GM18517 (cell line): ENCODE results near the gene ADCY2.

Experiments
- ATAC-seq: cut with Tn5 transposase; IDR thresholded peaks from one replicate; pipeline ENCODE4 v1.9.1; 2021; ENCODE audit warnings: mild to moderate bottlenecking, moderate library complexity; ENCODE audit not compliant: unreplicated experiment

The ADCY2 gene

DNA sequence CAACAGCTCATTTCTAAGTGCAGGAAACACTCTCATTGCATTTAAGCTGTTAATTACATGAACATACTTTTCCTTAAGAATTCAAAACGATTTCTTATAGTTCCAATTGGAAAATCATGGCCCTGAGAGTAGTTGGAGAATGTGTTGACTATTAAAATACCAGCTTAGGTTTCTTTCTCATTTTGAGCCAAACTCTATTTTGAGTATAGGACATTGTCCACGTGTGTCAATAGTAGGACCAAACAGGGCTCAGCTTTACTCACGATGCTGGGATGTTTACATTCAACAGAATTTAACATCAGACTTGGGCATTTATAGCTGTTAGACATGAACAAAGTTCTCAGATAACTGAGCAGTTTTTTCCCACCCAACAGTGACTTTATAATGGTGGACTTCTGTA lies 39.6 kb downstream of the ADCY2 start:
- no peak for ATAC-seq

DNA sequence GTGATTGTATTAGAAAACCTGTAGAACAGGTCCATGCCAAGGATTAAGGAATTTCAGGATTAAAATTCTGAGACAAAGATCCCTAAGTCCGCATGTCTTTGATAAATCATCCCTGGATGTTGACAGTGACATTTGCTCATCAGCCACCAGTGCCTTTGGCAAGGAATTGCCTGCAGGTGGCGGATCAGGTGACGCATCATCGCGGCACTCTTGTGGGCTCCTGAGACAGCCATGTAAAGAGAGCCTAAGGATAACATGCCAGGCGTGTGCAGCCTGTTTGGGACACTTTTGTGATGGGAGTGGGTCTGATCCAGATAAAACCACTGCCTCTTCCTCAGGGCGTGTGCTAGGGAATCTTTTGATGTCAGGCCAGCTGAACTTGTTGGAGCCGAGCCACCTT lies 40.6 kb downstream of the ADCY2 start:
- ATAC-seq = no peak

DNA sequence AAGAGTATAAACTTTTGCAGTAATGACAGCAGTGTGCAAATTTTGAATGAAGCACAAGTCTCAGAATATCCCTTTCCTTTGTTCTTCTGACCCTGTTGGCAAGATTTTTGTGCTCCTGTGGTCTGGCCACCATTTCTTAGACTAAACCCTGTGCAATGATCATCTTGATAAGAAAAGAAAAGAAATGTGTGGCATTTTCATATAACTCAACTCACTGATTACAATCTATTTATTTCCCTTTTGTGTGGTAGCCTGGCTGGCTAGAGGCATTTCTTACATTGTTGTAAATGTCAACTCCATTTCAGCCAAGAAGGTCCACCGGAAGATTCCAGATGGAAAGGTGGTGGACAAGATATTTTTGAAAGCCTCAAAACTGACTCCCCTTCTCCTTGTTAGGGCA lies 41.9 kb downstream of the ADCY2 start:
- ATAC-seq = no peak

DNA sequence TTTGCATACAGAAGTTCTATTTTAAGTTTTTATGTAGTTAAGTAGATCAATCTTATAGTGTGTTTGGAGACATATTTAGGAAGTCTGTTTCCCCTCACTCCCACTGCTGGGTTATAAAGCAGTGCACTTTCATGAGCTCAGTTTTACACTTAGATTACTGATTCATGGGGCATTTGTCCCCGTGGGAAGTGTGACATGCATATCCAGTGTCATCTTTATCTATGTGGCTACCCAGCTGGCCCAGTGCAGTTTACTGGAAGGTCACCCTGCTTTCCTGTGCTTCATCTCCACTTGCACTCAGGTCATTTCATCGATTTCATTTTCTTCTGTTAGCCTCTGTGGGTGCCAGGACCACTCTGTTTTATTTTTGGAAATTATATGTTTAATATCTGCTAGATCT lies 49.1 kb downstream of the ADCY2 start:
- no peak for ATAC-seq

DNA sequence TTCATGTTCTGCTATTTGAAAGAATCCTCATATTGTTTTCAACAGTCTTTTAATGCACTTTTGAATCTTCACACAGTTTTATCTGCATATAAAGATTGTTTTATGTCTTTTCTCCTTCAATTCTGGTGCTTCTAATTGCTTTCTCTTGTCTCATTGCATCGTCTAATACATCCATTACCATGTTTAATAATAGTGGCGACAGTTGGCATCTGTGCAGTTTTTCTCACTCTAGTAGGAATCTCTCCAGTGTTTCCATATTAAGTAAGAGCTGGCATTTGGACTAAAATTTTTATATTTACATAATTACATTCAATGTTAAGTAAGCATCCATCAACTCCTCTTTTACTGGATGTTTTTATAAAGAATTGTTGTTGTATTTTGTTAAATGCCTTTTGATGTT lies 49.9 kb downstream of the ADCY2 start:
- no peak for ATAC-seq

DNA sequence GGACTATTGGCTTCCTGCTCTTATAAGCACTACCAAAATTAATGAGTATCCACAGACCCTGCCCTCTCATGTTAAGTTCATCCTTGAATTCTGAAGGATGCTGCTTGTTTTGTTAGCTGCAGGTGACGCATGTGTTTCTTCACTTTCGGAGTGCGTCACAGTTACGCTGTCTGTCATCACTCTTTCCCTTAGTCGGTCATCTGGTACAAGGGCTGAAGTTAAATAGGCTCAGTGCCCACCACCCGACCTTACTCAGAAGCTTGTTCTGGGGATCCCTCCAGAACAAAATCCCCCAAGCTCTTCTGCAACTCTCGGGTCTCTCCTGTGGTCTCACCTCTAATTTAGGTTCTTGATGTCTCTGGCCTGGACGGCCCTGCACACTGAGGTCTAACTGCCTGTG lies 51.0 kb downstream of the ADCY2 start:
- ATAC-seq = no peak

DNA sequence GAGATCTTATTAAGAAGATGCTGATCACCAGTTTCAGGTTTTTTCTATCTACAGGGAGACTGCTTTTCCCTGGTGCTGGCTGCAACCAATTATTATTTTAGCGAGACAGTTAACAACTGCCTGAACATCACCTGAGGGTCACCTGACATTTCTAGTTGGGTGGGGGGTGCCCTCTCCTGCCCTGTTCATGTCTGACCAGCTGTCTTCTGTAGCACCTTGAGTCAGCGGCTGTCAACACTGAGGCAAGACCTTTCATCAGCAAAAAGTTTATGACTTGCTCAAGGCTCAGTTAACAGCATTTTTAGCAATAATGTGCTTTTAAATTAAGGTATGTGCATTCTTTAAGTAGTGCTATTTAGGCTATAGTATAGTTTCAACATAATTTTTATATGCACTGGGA lies 58.0 kb downstream of the ADCY2 start:
- no peak for ATAC-seq

DNA sequence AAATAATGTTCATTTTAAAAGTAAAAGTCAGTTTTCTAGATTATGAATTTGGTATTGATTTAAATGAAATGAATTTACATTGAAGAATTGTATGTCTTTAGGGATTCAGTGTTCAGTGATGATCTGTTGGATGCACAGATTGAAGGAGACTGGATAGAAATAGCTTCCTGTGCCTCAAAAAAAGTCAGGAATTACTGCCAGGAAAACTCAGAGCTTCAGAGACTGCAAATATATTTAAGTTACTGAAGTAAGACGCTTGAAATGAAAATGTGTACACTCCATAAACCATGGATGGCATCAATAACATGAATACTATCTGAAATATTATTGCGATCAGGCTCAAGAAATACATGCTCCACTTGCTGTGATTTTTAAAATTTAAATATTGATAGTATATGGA lies 60.3 kb downstream of the ADCY2 start:
- ATAC-seq = no peak

DNA sequence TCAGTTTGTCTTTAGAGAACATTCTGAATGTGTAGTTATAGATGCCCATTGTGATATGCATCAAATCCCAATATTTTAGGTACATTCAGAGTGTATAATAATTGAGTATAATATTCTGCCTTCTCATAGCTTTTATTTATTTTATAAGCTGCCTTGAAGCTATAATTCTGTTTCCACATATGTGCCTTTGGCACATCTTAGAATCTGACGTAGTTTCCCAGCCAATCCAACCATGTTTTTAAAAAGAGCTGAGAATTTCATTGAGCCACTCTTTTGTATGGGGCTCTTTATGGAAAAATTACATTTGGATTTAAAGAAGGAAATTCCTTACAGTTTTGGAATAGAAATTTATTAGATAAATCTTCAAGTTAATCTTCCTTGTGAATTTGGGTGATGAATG lies 65.4 kb downstream of the ADCY2 start:
- no peak for ATAC-seq

DNA sequence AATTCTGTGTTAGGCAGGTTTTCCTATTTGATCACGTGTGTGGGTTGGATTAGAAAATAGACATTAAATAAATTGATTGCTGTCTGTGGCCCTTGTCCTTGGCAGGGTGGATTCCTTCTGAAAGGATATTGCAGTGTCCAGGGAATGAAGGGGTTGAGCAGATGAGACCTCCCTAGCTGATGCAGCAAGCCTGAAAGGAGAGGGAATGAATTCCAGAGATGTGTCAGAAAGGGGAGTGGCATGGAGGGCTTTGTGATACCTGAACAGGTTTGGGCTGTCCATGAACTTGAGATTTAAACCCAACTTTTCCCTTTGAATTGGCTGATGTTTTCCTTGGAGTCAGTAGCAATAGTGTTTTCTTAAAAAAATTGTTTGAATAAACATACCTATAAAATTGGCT lies 66.8 kb downstream of the ADCY2 start:
- ATAC-seq = no peak

DNA sequence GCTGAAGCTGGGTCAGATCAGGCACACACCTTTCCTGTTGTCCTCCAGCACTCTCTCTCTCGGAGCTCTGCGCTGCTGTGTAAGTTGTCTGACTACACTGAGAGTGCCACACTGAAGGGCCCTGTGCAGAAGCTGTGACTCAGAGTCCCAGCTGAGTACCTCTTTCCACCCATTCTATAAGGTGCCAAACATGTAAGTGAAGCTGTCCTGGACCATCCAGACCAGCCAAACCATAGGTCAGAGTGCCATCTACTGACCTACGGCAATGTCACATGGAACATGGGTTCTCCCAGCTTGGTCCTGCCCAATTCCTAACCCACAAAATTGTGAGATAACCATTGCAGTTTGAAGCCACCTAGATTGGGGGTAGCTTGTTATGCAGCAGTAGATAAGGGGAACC lies 68.2 kb downstream of the ADCY2 start:
- ATAC-seq = no peak

DNA sequence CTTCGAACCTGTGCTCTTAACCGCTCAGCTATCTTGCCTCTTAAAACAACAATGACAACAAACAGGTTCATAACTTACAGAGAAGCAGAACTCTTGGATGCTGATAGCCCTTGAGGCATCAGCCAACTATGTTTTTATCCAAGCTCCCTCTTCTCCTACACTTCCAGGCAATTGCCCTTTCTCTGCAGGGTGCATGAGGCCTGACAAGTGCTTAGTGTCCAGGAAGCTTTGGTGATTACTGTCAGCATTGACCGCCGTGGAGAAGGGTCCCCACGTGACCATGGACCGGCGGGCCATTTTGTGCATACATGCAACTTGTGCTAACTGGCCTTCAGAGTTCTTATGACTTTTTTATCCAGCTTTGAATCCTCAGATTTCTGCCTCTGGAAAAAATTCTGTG lies 71.2 kb downstream of the ADCY2 start:
- ATAC-seq = no peak

DNA sequence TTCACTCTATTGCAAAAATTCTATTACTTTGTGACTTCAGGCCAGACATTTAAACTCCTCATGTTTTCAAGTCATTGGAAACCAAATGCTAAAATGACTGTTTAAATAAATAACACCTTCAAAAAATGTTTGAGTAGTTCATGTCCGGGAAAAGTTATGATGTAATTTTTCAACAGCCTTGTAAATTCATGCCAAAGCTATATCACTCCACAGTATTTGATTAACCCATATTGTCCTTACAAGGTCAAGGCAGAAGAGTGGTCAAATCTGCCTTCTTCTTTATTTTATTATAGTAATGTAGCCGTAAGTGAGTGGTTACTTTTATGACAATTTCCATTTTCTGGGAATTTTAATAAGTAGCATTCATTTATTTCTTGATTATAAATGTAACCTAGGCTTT lies 72.8 kb downstream of the ADCY2 start:
- no peak for ATAC-seq

DNA sequence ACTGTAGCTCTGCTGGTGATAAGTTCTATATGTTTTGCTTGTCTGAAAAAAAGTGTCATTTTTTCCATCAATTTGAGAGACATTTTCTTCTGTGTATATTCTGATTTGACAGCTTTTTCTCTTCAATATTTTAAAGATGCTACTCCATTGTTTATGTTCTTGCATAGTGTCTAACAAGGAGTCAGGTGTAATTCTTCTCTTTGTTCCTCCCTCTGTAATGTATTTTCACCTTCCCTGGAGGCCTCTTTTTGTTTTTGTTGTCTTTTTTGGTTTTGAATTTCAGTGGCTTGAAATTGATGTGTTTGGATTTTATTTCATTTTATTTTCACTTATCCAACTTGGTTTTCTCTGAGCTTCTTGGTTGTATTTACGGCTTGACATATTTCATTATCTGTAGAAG lies 75.8 kb downstream of the ADCY2 start:
- no peak for ATAC-seq

DNA sequence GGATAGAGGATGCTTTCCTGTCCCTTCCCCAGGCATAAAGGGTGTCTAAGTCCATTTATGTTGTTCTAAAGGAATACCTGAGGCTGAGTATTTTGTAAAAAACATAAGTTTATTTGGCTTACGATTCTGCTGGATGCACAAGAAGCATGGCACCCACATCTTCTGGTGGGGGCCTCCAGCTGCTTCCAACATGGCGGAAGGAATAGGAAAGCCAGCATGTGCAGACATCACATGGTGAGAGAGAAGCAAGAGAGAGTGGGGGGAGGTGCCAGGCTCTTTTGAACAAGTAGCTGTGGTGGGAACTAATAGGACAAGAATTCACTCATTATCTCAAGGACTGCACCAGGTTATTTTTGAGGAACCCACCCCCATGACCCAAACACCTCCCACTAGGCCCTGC lies 77.2 kb downstream of the ADCY2 start:
- no peak for ATAC-seq

DNA sequence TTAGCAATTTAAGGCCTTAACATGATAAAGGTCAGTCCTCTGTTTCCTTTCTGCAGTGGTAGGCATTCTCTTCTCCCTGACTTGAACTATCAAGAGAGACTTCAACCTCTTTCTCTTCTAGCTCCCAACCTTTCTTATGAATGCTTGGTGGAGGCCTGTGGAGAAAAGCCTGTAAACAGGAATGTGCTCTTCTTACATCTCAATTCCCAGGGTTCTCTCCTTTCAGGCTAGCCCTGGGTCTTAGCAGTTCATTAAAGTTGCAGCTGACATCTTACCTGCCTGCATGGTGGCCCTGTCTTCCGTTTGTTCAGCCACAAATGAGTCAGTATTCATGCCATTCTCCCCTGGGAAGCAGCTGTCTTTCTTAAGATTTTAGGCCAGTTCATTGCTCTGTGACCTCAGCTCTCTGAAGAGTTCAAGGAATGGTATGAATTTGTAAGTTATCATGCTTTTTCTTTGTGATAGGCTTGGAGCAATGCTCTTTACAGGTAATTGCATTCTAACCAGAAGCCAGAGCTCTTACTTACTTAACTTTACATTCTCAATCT lies 77.8 kb downstream of the ADCY2 start:
- no peak for ATAC-seq

DNA sequence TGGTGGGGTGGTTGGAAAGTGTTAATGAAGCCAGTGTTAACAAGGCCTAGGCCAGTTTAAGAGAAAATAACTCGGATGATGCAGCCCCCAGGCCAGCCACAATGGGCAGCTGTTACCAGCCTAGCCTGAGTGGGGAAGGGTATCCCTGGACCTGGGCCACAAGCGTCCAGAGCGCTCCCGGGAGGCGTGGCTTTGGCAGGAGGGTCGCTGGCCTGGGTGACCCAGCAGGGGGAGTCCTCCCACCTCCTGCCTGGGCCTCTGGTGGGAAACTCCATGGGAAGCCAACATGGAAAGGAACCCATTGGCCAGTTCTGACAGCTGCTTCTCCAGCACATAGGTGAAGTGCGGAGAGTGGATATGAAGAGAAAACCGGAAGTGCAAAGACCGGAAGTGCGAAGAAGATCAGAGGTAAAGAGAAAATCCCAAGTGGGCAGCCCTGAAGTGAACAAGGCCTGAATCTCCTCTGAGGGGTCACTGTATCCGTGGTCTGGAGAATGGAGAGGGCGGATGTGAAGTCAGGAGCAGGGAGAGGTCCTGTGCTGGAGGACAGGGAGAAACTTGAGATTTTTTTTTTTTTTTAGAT lies 79.0 kb downstream of the ADCY2 start:
- ATAC-seq = no peak

DNA sequence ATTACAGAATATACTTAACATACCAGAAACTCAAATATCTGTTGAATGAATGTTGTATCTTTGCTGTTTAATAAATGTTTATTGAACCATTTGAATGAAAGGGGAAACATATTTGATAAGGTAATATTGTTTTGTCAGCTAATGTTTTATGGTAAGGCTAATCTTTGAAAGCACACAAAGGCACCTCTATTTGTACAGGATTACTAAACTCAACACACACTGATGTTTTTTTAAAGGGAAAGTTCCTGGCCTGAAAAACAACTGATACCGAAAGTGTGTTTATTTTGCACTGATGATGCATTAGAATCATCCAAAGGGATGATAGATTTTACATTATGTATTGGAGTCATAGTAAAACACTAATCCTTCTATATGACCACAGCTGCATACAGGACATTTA lies 82.5 kb downstream of the ADCY2 start:
- ATAC-seq = no peak

DNA sequence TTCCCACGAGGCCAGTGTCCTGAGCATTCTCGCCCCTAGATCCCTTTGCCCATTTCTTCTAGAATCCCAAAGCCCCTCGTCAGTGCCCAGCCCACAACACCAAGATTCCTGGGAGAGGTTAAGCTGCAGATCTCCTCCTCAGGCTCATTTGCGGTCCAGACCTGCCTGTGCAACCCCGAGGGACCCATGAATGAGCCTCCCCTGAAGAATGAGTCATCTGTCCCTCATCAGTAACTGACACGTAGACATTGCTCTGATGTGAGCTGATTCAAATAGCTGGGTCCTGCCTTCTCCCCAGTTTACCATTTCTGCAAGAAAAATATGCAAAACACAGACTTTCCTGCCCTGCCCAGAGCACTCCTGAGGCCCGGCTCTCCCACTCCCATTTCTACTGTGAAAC lies 92.8 kb downstream of the ADCY2 start:
- no peak for ATAC-seq

DNA sequence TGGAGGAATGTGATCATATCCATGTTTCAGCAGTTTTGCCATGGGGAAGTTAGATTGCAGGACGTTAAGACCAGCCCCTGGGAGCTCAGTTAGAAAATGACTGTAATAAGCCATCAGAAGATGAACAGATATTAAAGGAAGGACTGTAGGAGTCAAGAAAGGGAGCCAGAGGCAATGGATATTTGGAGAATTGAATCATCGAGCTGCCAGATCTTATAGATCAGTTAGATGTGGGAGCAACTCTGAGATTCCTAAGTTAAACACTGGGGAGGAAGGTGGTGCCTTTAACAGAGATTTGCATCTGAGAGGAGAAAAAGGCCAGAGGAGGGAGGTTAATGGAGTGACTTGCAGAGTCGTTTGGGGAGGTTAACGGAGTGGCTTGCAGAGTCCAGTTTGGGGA lies 96.4 kb downstream of the ADCY2 start:
- no peak for ATAC-seq

DNA sequence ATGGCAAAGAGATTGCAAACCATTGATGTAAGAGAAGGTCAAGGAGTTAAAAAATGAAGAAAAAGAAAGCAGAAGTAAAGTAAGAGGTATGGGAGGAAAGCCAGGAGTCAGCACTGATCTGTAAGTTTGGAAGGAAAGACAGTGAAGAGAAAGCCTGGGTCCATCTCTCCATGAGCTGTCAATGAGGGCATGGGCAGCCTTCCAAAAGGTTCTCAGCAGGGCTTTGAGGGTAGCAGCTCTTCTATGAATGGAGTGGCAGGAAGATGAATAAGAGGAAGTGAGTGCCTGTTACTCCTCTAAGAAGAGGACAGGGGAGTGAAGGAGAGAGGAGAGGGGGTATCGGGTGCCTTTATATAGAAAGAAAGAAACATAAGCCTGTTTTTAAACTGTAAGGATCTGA lies 97.1 kb downstream of the ADCY2 start:
- no peak for ATAC-seq

DNA sequence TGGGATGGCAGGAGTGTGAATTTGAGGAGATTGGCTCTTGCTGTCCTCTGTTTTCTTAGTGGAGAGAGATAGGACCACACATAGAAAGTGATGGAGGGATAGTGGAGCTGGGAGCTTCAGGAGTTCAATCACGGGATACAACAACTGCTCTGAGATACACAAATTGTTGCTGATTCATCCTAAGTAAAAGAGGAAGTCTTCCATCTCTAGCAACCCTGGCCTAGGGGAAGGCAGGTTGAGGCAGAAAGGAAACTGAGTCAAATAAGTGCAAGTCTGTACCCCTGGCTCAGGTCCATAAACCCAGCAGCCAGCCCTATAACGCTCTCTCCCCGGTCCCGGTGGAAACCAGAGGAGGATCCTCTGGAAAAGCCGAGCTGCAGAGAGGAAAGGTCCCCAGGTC lies 97.7 kb downstream of the ADCY2 start:
- no peak for ATAC-seq

DNA sequence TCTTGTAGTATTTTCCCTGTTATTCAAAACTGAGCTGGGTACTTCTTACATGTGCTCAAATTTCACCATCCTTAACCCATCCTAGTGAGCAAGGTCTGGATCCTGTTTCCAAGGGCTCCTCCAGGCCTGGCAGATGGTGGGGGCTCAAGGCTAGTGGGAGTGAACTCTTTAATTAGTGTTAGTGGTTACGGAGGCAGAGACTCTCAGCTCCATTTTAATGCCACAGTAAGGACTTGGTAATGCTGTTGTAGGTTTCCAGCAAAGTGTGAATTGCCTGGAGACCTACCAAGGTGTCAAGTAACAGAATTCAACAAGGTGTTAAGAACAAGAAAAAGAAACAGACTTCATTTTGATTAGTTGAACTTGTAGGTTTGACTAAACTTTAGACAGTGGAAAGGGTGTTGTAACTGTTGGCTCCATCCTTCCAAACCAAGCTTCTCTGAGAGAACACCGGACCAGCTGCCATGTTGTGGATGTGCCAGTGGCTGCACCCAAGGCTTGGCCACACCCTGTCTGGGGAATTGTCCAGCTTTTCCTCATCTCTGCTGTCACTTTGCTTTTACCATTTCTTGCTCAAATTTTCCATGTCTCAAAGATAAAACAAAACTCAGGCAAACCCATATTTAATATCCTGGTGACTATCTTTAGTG lies 98.7 kb downstream of the ADCY2 start:
- no peak for ATAC-seq
